Heart left ventricle (tissue), 16 donors: ENCODE results near the gene LHX4. TPM values are rescaled to one million over a fixed set of nuclear protein-coding genes. Genes with fewer than 3 reads are reported as not detected.
A peak's percentile ranks its signal among the peaks of the same experiment; 100 is the strongest.

ENCODE experiments used
- ATAC-seq, 4 donors: fragments of 200-7000 bp; cut with Tn5 transposase; one replicate each; pipeline ENCODE4 v1.9.1; 2020 to 2022; ENCODE audit warnings: moderate library complexity in 4 of 4, mild to moderate bottlenecking in 3 of 4, moderate number of reproducible peaks in 1 of 4
- DNase-seq, 5 donors: peaks; one replicate each; pipeline ENCODE4 v3.0.0-alpha.2; 2020
- H3K27ac ChIP-seq, 12 donors: fragments of 200-600 bp; sonication (generic) in 4 of 12; one replicate each; pipeline versions ENCODE4 v1.5.0 to v1.8.0; 2016 to 2022; ENCODE audit warnings: mild to moderate bottlenecking in 2 of 12
- H3K27me3 ChIP-seq, 9 donors: fragments of 200-600 bp; sonication (generic) in 2 of 9; one replicate each; pipeline versions ENCODE4 v1.5.1 to v1.8.0; 2016 to 2022; ENCODE audit warnings: mild to moderate bottlenecking in 3 of 9
- H3K36me3 ChIP-seq, 9 donors: fragments of 200-600 bp; sonication (generic) in 2 of 9; one replicate each; pipeline versions ENCODE4 v1.5.0 to v1.8.0; 2018 to 2022; ENCODE audit warnings: mild to moderate bottlenecking in 2 of 9
- H3K4me1 ChIP-seq, 12 donors: fragments of 200-600 bp; sonication (generic) in 4 of 12; one replicate each; pipeline versions ENCODE4 v1.5.0 to v1.8.0; 2016 to 2022; ENCODE audit warnings: mild to moderate bottlenecking in 3 of 12
- H3K4me3 ChIP-seq, 12 donors: fragments of 200-600 bp; sonication (generic) in 4 of 12; one replicate each; pipeline versions ENCODE4 v1.5.0 to v1.8.0; 2017 to 2022; ENCODE audit warnings: mild to moderate bottlenecking in 9 of 12, moderate library complexity in 4 of 12
- H3K9me3 ChIP-seq, 12 donors: fragments of 200-600 bp; sonication (generic) in 4 of 12; one replicate each; pipeline versions ENCODE4 v1.5.0 to v1.8.0; 2016 to 2022; ENCODE audit warnings: mild to moderate bottlenecking in 1 of 12
- POLR2A ChIP-seq, 2 donors: fragments of 450-650 bp; IDR thresholded peaks; one replicate each; pipeline ENCODE4 v1.6.1; 2017; ENCODE audit warnings: antibody characterized with exemption in 2 of 2, mild to moderate bottlenecking in 2 of 2, moderate library complexity in 2 of 2
- WGBS, 4 donors: extraction: QIAGEN DNeasy Blood & Tissue Kit in 2 of 4; methylation state at CpG; one replicate each; pipeline versions ENCODE4 v1.1.5 to v1.1.7; 2013 to 2018; 5-methylcytosine and 5-hydroxymethylcytosine counted together
- intact Hi-C, 10 donors: fragments of 100-400 bp; cut with DNase I; formaldehyde crosslinking; loops; one replicate each; pipeline versions ENCODE4 v1.11.1 to v1.14.2; 2022
- polyA plus RNA-seq, 2 donors: library from polyadenylated mRNA; stranded (reverse); fragments of 200-250 nt; gene quantifications; one replicate each; pipeline ENCODE4 v1.2.3, GENCODE V29; 2013
- total RNA-seq, 9 donors: library from RNA; depleted of rRNA in 2 of 9; stranded (reverse); fragments of >200 nt in 2 of 9; fragmentation: NEBNext Ultra II Directional in 3 of 9; extraction: Animal tissue kit (Norgen Biotek cat#: 25700) in 3 of 9; gene quantifications; one replicate each; pipeline versions ENCODE4 v1.1.0 to v1.2.4, GENCODE V29; 2016 to 2023
- TF ChIP-seq, protein P1 (sequence below), 12 donors: fragments of 200-600 bp; sonication (generic) in 4 of 12; IDR thresholded peaks; one replicate each; pipeline versions ENCODE4 v1.5.0 to v1.8.0; 2018 to 2022; ENCODE audit warnings: antibody characterized with exemption in 12 of 12, mild to moderate bottlenecking in 5 of 12
- donor health status: ischemic (EF 13 %, LVEDD 7.1; RV severe dilation, severe dysfunction).
- donor health status: healthy with polysubstance abuse.
- donor health status: DM: no; HTN: yes; CAD: no.
- donor health status: DM: no; HTN: no; CAD: no.
- donor health status: ischemic (EF 25% LVEDD 6.9; RV normal size, moderate dysfunction).
- donor health status: ischemic (EF 25% LVEDD 5.7; RV mildly dilated, moderate dysfunction).
- donor health status: healthy.
- donor health status: DM: yes; HTN: yes; CAD: no.
- donor health status: ischemic (EF 35%, LVEDD 5.7; RV mildly dilated, moderate dysfunction).
- donor health status: nonischemic (EF 11% LVEDD 7.7; RV severe dilation, severe dysfunction).
- donor health status: DM: yes; HTN: yes; CAD: no.
- donor health status: PGD.
- donor health status: ischemic (EF 29% LVEDD 5.4; RV normal size, mild dysfunction).
- donor health status: nonischemic (EF 23%, LVEDD 6.1; RV moderate dilation, normal function).

Gene LHX4
- total and polyA plus RNA-seq, 11 donors = not detected

- Histone ChIP-seq H3K27ac (no peak overlapping the region), H3K4me3 (no peak overlapping the region), H3K9me3 (no peaks in the 10 kb centered on the region), H3K27me3 (no peaks in the 10 kb centered on the region), H3K36me3 (peaks cover 0 to 6% (median 0%) of the 10 kb centered on the region in 9 donors), H3K4me1 (peaks cover 0 to 18% (median 0%) of the 10 kb centered on the region in 12 donors)
- intact Hi-C loops = no loop called here
- WGBS, 4 donors = 94 to 98% (median 95%) methylated on average over 2 of the region's 2 CpGs
- DNase-seq = no peak
- no peak for TF ChIP-seq POLR2A (IDR thresholded peaks at IDR 0.05)
- TF ChIP-seq, protein P1, sequence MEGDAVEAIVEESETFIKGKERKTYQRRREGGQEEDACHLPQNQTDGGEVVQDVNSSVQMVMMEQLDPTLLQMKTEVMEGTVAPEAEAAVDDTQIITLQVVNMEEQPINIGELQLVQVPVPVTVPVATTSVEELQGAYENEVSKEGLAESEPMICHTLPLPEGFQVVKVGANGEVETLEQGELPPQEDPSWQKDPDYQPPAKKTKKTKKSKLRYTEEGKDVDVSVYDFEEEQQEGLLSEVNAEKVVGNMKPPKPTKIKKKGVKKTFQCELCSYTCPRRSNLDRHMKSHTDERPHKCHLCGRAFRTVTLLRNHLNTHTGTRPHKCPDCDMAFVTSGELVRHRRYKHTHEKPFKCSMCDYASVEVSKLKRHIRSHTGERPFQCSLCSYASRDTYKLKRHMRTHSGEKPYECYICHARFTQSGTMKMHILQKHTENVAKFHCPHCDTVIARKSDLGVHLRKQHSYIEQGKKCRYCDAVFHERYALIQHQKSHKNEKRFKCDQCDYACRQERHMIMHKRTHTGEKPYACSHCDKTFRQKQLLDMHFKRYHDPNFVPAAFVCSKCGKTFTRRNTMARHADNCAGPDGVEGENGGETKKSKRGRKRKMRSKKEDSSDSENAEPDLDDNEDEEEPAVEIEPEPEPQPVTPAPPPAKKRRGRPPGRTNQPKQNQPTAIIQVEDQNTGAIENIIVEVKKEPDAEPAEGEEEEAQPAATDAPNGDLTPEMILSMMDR (IDR thresholded peaks at IDR 0.05) = no peak
- ATAC-seq = no peak
Measured at GRCh38 chr1:180312926-180313325, 82.9 kb downstream of the LHX4 start.

DNA sequence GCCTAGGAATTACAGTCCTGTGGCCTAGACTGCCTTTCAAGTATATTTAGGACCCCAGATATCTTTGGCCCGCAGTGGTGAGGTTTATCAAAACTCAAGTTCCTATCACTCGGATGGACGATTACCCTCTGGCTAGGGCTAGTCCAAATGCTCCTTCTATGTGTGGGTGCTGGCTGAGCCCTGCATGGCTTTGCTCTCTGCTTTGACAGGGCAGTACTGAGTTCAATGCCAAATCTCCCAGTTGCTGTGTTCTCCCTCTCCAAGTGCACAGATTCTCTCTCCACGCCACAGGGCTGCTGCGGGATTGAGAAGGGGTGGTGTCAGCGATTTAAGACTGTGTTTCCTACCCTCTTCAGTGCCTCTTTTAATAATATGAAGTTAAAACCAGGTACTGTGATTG lies 97.0 kb downstream of the LHX4 start:
- DNase-seq (peak in 2 of 5 donors; percentile 25 to 35), ATAC-seq (peak; percentile 78 to 95 (median 86))
- Histone ChIP-seq H3K9me3 (peaks cover 0 to 6% (median 0%) of the 10 kb centered on the region in 12 donors), H3K4me1 (peaks cover 0 to 4% (median 0%) of the 10 kb centered on the region in 12 donors), H3K4me3 (no peak overlapping the region), H3K27me3 (no peaks in the 10 kb centered on the region), H3K36me3 (no peaks in the 10 kb centered on the region), H3K27ac (no peak overlapping the region)
- 62 to 77% (median 73%) methylated on average over 6 of the region's 6 CpGs for WGBS, 4 donors
- TF ChIP-seq, protein P1 (IDR thresholded peaks at IDR 0.05) = no peak
- no peak for TF ChIP-seq POLR2A (IDR thresholded peaks at IDR 0.05)
- intact Hi-C loops = no loop called here

Other genes starting within 250 kb of the LHX4 start
- 100 to 1,000 TPM in 6 of 9 donors, 10 to 100 TPM in 3; 62.3 to 250 (median 122) TPM for gene QSOX1, start 75.4 kb upstream of the LHX4 start, total RNA-seq
- gene QSOX1, start 75.4 kb upstream of the LHX4 start, polyA plus RNA-seq = 100 to 1,000 TPM in 1 of 2 donors, 10 to 100 TPM in 1; 63.2 to 181 TPM